Spleen (tissue), 7 donors: ENCODE results near the gene DNM1L.

Experiments used
- POLR2A ChIP-seq, 3 donors: fragments of 450-650 bp; IDR thresholded peaks; one replicate each; pipeline ENCODE4 v1.5.1; 2017; ENCODE audit warnings: antibody characterized with exemption in 3 of 3, mild to moderate bottlenecking in 1 of 3
- TF ChIP-seq, protein P1 (sequence below), 11 experiments: fragments of 200-600 bp in 7 of 11; fragments of 450-650 bp in 4 of 11; sonication (generic) in 4 of 11; IDR thresholded peaks in 8 of 11; conservative IDR thresholded peaks in 3 of 11; 1 replicate in 7 of 11; 2 replicates in 4 of 11; pipeline versions ENCODE4 v1.4.0 to v1.8.0; 2016 to 2021; ENCODE audit warnings: antibody characterized with exemption in 11 of 11, inconsistent platforms in 4 of 11, mild to moderate bottlenecking in 1 of 11
- donor health status: DM: no; HTN: no; CAD: no; lungs with moderate emphysema.
- donor health status: DM: no; HTN: no; CAD: no.
- donor health status: DM: no; HTN: no; CAD: no.

DNA sequence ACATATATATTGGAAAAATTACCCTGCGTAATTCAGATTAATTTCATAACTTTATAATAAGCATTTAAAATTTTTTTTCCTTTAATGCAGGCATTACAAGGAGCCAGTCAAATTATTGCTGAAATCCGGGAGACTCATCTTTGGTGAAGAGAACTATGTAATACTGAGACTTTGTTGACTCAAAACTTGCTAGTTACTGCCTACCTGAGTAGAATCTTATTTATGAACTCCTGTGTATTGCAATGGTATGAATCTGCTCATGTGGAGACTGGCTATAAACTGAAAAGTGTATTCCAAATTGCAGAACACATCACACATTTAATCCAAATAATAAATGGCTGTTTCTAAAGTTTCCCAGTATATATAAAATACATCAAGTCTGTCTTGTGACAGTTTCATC is 64.2 kb downstream of the DNM1L start:
- TF ChIP-seq, protein P1, sequence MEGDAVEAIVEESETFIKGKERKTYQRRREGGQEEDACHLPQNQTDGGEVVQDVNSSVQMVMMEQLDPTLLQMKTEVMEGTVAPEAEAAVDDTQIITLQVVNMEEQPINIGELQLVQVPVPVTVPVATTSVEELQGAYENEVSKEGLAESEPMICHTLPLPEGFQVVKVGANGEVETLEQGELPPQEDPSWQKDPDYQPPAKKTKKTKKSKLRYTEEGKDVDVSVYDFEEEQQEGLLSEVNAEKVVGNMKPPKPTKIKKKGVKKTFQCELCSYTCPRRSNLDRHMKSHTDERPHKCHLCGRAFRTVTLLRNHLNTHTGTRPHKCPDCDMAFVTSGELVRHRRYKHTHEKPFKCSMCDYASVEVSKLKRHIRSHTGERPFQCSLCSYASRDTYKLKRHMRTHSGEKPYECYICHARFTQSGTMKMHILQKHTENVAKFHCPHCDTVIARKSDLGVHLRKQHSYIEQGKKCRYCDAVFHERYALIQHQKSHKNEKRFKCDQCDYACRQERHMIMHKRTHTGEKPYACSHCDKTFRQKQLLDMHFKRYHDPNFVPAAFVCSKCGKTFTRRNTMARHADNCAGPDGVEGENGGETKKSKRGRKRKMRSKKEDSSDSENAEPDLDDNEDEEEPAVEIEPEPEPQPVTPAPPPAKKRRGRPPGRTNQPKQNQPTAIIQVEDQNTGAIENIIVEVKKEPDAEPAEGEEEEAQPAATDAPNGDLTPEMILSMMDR (IDR thresholded peaks at IDR 0.05 in 8 of 11, conservative IDR thresholded peaks at IDR 0.05 in 3 of 11): no peak
- no peak for TF ChIP-seq POLR2A (IDR thresholded peaks at IDR 0.05)
